ENCODE data around the gene PTPRN2. TPM values are rescaled to one million over a fixed set of nuclear protein-coding genes. Genes with fewer than 3 reads are reported as not detected.

Gene PTPRN2
- total RNA-seq, 2 experiments from 2014 or later, result 0.70 TPM; not detected in 1

- H3K4me2 ChIP-seq (ENCODE audit: low read length), result no peak overlapping the region
- H3K36me3 ChIP-seq (ENCODE audit: insufficient read depth, low read length), result no peaks in the 10 kb centered on the region
- no peaks in the 10 kb centered on the region for H4K20me1 ChIP-seq (ENCODE audit: insufficient read depth, low read length)
- BruUV-seq (replicated peaks), result no TSS peak
- H3K79me2 ChIP-seq (ENCODE audit: insufficient read depth, low read depth, low read length), result no peaks in the 10 kb centered on the region
- DNase-seq (ENCODE audit: low spot score), result no peak
- no peak for TF ChIP-seq EZH2phosphoT487 (IDR thresholded peaks at IDR 0.05; ENCODE audit: borderline replicate concordance, low read depth, low read length)
- no peak for TF ChIP-seq CTCF (conservative IDR thresholded peaks at IDR 0.05; ENCODE audit: low read length)
- H3K4me3 ChIP-seq (ENCODE audit: low read depth, low read length, poor library complexity, severe bottlenecking), result no peak overlapping the region
- no peaks in the 10 kb centered on the region for H3K9me2 ChIP-seq (ENCODE audit: insufficient read depth, low read length)
- H3K9me3 ChIP-seq (ENCODE audit: low read length), result no peaks in the 10 kb centered on the region
- intact Hi-C loops (cut with micrococcal nuclease; ENCODE audit: unreplicated experiment), result no loop called here
- H3K4me1 ChIP-seq (ENCODE audit: insufficient read depth, low read length, poor library complexity, severe bottlenecking), result no peaks in the 10 kb centered on the region
- ChIA-PET POLR2A (no interaction called here), CTCF (ENCODE audit: unreplicated experiment) (no interaction called here)
- no peak overlapping the region for H3K27ac ChIP-seq (ENCODE audit: low read depth, low read length, poor library complexity, severe bottlenecking)
- H2AFZ ChIP-seq (ENCODE audit: low read length), result no peak overlapping the region
These were observed 295.6 kb downstream of the PTPRN2 start for GRCh38 chr7:158291998-158292397.

- POLR2A ChIA-PET, result no interaction called here
These were observed 297.7 kb downstream of the PTPRN2 start for GRCh38 chr7:158289761-158290523.

More at GRCh38 chr7:158289761-158290523, 297.7 kb downstream of the PTPRN2 start:
- CTCF ChIA-PET (ENCODE audit: unreplicated experiment), result no interaction called here
- intact Hi-C loops (cut with micrococcal nuclease; ENCODE audit: unreplicated experiment), result no loop called here
- Histone ChIP-seq H3K9me3 (ENCODE audit: low read length) (0 out of 2 replicates have a peak, but pooled peaks cover 5% of the 10 kb centered on the region), H3K9me2 (ENCODE audit: insufficient read depth, low read length) (no peaks in the 10 kb centered on the region), H2AFZ (ENCODE audit: low read length) (no peak overlapping the region), H3K27ac (ENCODE audit: low read depth, low read length, poor library complexity, severe bottlenecking) (no peak overlapping the region), H3K4me2 (ENCODE audit: low read length) (no peak overlapping the region), H3K4me3 (ENCODE audit: low read depth, low read length, poor library complexity, severe bottlenecking) (no peak overlapping the region), H3K4me1 (ENCODE audit: insufficient read depth, low read length, poor library complexity, severe bottlenecking) (no peaks in the 10 kb centered on the region), H3K36me3 (ENCODE audit: insufficient read depth, low read length) (no peaks in the 10 kb centered on the region), H3K79me2 (ENCODE audit: insufficient read depth, low read depth, low read length) (no peaks in the 10 kb centered on the region), H4K20me1 (ENCODE audit: insufficient read depth, low read length) (no peaks in the 10 kb centered on the region)
- TF ChIP-seq EZH2phosphoT487 (IDR thresholded peaks at IDR 0.05; ENCODE audit: borderline replicate concordance, low read depth, low read length), result no peak
- TF ChIP-seq CTCF (conservative IDR thresholded peaks at IDR 0.05; ENCODE audit: low read length), result no peak
- no peak for DNase-seq (ENCODE audit: low spot score)
- BruUV-seq (replicated peaks), result no TSS peak

All from OCI-LY7 (cell line).